ENCODE results near the gene FIZ1.

DNA sequence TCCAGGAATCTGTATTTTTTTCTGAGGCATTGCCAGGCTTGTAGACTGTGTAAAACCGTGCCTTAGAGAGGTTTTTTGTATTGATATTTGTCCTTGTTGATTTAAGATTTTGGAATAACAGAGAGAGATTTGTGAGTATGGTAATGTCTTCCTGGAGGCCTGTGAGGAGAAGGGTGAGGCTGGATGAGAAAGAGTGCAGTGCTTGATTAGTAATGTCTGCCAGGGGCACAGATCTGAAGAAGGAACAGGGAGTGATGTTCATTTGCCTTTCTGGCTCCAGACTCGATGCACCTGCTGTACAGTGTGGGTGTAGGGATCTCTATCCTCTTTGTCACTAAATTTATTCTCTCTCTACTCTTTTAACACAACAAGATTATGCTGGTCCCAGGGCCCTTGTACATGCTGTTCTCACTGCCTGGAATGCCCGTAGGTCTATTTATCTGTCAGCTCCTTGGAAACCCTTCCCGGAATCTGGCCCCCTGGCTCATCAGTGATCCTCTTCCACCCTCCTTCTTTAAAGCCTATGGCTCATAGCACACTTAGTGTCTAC, 4.2 kb downstream of the FIZ1 start:
- TF ChIP-seq, protein P1, sequence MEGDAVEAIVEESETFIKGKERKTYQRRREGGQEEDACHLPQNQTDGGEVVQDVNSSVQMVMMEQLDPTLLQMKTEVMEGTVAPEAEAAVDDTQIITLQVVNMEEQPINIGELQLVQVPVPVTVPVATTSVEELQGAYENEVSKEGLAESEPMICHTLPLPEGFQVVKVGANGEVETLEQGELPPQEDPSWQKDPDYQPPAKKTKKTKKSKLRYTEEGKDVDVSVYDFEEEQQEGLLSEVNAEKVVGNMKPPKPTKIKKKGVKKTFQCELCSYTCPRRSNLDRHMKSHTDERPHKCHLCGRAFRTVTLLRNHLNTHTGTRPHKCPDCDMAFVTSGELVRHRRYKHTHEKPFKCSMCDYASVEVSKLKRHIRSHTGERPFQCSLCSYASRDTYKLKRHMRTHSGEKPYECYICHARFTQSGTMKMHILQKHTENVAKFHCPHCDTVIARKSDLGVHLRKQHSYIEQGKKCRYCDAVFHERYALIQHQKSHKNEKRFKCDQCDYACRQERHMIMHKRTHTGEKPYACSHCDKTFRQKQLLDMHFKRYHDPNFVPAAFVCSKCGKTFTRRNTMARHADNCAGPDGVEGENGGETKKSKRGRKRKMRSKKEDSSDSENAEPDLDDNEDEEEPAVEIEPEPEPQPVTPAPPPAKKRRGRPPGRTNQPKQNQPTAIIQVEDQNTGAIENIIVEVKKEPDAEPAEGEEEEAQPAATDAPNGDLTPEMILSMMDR (IDR thresholded peaks at IDR 0.05): no peak
- TF ChIP-seq POLR2A (IDR thresholded peaks at IDR 0.05): no peak

All from esophagus squamous epithelium (tissue), 4 donors.